CD4-positive, alpha-beta T cell treated with Interleukin-17A for 1 hour (primary cell): ENCODE data around the gene SLC30A2.

Experiments used
- DNase-seq: peaks from one replicate; pipeline ENCODE4 v3.0.0-alpha.2; 2020

SLC30A2 gene

DNA sequence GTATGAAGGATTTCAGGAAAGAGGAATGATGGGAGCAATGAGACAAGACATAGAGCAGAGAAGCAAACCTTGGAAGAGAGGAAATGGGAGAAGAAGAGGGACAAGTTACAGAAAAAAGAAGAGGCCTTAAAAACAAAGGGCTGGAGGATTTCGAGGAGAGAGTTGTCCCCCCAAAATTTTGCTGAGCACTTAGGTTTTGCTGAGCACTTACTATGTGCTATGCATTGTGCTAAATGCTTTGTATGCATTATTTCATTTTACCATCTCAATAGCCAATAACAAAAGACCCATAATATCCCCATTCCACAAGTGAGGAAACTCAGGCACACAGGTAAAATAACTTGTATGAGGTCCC lies 24.0 kb upstream of the SLC30A2 start:
- DNase-seq: no peak

DNA sequence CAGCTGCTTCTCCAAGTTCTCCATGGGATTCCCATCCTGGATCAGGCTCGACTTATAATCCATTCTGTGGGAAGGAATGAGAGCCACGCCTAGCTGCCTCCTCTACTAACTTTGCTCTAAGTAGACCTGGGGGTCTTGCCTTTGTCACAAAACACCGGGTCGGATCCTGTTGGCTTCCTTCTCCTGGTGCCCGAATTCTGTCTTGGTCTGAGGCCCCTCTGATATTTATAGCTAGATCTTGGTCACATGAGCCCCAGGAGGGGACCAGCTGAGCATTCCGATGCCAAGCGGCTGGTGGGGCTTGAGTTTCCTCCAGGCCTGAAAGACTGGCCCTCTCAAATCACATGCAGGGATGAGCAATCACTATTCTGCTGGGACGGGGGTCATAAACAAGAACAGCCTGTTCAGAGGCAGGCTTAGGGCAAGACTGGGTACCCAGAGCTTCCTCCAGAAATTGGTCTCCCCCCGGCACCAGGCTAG lies 21.6 kb upstream of the SLC30A2 start, which contains the start of gene TRIM63:
TRIM63 (minus strand) TSS at position 199 of the 480 bp plus-strand sequence; CDS start at position 63, 136 bp downstream.
- no peak for DNase-seq

DNA sequence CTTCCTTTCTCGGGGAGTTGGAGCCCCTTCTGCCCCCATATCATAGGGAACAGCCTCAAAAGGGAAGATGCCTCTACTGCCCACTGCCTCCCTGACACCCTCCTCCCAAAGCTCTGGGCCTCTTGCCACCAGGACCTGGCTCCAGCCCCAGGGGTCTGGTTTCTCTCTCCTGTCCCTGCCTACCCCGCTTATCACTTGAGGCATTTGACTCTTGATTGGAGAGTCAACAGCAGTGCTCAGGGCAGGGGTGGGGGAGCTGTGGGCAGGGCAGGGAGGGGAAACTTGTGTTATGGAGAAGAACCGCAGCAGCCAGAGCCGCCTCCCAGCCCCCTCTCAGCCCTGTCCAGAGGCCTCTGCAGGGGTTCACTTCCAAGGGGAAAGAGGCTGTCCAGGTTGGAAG lies 20.9 kb upstream of the SLC30A2 start:
- no peak for DNase-seq

DNA sequence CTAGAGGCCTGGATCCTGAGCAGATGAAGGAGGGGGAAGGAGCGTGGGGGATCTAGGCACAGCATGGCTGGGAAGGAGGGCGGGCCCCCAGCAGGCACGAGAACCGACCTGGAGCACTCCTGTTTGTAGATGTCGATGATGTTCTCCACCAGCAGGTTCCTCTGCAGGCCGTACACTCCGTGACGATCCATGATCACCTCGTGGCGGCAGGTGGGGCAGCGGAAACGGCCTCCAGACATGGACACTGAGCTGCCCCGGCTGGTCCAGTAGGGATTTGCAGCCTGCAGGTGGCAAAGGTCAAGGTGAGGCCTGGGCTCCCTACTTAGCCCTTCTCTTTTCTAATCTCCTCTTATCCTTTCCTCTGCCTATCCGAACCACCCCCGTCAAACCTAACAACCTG lies 20.2 kb upstream of the SLC30A2 start:
- no peak for DNase-seq

DNA sequence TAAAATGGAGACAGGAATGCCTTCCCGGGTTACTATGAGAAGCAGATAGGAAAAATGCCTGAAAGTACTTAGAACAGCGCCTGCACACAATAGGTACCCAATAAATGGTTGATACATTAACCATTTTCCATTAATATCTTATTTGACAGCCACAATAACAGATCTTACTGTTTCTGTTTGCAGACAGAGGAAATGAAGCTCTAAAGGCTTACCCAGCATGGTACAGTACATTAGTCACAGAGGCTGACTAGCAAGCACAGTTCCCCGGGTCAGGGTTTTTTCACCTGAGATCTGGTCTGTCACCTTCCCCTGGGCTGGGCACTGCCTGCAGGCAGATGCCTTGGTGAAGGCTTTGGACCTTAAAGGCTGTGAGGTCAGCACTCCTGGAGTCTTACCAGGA lies 18.6 kb upstream of the SLC30A2 start:
- DNase-seq: no peak

DNA sequence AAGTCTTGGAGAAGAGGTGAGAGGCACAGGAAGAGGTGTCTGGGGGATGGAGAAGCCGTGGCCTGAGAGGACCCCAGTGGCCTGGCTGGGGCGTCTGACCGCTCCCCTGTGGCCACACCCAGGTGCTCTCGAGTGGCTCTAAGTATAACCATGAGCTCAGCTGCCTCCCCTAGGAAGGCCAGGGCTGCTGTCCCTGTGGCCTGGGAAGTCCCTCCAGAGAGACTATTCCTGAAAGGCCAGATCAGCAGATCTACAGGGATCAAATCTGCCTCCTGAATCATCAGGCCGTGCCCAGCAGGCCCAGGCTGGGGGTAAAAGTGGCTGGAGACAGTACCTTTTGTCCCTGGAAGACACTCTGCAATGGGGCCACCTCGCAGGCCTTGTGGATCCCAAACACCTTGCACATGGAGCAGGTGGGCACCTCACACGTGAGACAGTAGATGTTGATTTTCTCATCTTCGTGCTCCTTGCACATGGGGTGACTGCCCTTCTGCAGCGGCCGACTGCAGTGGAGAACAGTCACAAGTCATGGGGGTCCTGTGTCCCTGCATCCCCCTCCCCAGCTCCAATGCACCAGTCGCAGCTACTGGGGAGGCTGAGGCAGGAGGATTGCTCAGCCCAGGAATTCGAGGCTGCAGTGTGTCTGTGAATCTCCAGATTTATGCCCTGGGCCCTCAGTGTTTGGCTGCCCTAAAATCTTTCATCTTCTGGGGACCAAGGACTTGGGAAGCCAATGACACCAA lies 15.1 kb upstream of the SLC30A2 start:
- DNase-seq: no peak

DNA sequence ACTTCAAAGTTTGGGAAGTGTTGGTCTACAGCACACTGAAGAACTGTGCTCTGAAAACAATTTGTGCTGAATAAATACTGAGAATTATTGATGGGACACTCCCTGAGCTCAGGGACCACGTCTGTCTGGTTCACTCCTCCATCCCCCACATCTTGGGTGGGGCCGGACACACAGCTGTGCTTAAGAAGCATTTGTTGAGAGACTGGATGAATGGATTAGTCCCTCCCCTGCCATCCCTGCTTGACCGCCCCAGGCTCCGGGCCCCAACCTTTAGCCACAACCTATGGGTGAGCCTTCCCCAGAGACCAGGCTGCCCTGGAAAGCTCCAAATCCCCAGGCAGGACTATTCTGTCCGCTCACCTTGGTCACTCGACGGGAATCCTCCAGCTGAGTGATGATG lies 14.0 kb upstream of the SLC30A2 start:
- DNase-seq: no peak

DNA sequence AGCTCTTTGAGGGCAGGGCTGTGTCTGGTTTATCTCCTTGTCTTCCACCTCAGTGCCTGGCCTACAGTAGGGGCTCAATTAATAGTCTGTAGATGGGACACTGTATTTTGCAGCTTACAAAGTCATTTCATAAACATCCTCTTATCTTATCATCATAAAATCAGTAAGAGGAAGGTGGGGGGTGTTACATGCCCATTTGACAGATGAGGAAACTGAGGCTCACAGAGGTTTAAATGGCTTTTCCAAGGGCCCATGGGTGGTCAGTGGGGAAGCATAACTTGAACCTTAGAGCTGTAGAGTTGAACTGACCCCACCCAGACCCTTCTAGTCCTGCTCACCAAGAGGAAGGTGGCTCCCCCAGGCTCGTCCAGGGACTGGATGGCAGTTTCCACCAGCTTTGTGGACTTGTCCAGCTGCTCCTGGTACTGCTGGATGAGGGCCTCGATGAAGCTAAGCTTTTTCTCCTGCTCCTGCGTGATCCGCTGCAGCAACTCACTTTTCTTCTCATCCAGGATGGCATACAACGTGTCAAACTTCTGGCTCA lies 12.2 kb upstream of the SLC30A2 start:
- no peak for DNase-seq

DNA sequence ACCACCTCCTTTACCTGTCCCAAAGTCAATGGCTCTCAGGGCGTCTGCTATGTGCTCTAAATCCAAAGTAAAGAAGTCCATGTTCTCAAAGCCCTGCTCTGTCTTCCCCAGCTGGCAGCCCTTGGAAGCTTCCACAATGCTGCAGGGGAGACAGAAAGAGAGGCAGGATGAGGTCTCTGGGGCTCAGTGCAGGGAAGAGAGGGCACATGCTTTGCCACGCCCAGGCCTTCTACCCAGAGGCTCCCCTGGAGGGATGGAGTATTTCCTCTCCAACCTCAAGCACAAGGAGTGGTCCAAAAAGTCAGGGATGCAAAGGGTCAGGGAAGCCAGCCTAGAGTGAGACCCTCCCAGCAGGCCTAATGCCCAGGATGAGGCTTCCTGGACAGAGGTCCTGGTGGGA lies 11.3 kb upstream of the SLC30A2 start:
- no peak for DNase-seq

DNA sequence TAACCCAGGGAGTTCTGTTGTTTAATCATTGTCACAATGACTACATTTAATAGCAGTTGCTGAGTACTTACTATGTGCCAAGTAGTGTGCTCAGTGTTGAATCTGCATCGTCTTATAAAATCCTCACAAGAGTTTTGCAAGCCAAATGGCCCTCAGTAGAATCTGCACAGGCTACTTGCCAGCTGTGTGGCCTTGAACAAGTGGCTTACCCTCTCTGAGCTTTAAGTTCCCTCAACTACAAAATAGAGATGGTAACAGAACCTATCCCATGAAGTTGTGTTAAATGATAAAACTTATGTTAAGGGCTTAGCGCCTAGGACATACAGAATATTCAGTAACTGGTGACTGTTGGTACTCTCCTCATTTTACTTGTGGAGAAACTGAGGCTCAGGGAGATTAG lies 9.1 kb upstream of the SLC30A2 start:
- DNase-seq: no peak

DNA sequence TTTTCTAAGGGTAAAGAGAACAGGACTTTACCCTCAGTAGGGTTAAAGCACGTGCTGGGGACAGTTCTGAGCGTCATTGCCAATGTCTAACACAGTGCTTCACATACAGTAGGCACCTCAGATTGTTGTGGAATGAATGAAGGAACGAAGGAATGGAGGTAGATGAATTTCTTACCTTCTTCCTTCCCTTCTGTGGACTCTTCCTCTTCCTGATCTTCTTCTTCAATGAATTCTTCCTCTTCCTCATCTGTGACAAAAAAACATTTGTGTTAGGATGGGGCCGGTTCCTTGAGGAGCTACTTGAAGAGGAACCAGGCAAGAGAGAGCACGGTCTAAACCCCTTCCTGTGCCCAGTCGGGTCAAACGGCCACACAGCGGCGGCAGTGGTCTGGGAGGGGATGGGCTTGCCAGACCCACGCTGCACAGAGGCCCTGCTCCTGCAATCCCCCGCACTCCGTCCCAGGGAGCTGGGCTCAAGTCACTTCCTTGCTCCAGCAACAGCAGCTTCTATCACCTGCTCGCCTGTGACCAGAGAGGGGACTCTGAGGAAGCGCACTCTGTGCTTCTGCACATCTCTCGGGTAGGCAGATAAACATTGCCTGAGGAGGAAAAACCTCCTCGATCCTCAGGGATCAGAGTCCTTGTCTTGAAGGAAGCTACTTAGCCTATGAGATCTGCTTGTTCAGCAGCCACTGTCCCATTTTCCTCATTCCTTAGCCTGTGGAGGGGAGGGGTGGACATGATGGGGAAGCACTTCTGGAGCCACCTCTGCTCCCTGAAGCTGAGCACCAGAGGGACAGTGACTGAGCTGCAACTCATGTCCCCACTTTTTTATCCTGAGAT lies 8.0 kb upstream of the SLC30A2 start:
- no peak for DNase-seq

DNA sequence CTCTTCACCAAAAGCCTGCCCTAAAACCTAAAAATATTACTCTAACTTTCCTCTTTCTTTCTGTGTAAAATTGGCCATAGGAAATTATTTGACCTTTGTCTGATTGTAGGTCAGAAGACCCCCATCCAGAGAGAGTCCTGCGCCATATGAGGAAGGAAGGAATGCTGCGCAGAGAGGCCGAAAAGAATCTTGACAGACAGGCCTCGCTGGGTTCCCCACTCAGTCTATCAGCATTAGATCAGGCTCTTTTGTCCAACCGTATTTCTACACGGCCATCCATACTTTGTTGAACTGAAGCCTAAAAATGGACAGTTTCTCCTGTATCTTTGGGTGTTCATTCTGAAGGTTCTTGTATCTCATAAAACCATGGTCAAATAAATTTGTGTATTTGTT lies 4.3 kb upstream of the SLC30A2 start:
- DNase-seq: no peak

DNA sequence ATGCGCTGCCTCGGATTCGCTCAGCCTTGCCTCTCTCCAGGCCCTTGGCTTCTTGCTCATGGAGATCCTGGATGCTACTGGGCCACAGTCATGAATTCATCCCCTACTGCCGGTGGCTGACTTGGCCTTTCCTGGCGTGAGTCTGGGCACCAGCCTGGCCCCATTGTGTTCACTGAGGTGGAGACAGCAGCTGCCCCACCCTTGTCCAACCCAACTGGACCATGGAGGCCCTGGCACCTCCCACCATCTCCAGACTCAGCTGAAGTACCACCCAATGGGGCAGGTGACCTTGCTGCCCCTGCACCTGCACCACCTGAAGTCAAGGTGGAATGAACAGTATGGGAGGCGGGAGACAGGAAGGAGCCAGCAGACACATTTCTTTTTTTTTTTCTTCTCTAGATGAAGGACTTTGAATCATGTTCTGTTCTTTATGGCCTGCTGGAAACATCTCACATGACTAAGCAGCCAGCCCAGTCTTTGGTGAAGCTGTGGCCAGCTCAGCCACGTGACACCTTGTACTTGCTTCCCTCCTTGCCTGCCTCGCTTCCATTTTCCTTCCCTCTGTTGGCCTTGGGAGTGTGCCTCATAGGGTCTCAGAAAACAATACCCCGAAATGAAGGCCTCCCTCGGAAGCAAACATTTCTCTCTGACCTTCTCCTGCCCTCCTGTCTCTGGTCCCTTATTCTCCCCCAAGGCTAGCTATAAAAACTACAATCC lies 3.8 kb upstream of the SLC30A2 start:
- no peak for DNase-seq

DNA sequence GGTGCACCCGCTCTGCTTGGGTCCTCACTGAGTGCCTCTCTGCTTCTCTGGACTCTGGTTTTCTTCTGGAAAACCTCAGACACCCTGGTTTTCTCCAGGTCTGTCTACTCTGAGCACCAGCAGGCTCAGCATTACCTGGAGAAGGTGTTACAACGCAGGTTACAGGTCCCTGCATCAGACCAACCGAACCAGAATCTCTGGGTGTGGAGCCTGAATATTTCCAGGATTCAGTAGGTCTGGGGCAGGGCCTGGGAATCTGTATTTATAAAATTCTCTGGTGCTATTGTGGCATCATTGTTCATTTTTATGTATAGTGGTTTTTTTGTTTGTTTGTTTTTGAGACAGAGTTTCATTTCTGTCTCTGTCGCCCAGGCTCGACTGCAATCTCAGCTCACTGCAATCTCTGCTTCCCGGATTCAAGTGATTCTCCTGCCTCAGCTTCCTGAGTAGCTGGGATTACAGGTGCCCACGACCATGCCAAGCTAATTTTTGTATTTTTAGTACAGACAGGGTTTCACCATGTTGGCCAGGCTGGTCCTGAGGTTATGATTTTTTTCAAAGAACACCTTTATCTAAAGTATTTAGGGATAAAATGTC lies 1.5 kb upstream of the SLC30A2 start:
- DNase-seq: no peak

DNA sequence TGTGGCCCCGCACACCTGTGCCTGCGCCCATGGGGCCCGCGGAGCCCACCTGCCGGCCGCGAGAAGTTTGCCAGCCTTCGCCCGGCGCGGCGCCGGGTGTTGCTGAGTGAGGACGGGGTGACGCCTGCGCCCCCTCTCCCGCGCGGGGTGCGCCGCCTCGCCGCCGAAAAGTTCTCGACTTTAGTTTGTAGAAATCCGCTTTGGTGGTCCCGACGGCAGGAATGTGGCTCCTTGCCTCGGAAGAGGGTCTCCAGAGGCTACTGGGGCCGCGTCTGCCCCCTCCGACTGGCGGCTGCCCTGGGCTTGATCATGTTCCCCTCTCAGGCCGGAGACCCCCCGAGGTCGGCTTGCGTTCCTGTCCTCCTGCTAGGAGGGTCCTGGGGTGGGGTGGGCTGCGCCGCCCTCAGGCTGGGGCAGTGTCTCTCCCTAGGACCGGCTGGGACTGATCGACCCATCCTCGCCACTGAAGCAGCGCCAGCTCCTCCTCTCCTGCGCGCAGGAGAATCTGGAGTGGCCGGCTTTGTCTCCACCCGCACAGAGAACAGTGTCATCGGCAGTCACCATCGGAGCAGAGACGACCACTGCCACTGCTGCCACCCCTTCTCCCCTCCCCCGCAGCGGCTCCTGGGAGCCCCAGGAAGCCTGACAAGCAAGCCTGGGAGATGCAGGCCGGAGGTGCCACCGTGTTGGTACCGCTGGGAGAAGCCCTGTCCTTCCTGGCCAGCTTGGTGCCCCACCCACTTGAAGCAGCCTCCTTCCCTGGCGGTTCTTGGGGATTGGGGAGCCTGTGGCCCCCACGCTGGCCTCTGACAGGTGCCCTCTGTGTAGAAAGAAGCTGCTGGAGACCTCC lies 553 bp upstream of the SLC30A2 start:
- no peak for DNase-seq

DNA sequence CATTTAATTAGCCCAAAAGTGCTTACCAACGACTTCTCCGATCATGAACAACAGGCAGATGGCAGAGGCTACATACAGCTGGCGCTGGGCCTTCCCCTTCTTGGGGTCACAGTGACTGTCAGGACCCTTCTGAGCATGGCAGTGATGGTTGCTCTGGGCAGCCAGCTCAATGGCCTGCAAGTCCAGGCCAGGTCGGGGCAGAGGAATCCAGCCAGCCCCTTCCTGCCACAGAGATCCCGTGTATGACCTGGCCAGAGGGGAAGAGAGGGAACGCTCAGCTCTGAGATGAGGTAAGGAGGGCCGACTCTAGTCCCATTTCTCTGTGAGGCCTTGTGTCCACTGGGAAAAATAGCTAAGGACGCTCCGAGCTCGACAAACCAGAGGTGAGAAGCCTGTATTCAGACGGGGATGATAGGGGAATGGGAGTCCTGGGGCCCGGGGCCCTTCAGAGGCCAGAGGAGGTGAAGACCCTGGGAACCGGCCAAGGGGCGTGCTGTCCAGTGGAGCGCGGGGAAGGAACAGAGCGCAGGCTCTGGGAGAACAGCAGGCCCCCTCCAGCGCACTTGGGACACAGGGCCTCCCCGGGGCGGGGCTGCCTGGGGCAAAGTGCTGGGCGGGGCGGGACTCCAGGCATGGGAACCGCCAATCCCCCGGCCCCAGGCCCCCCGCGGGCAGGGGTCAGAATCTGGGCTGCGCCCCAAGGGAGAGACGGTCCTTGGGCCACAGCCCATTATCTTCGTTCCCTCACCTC lies 772 bp downstream of the SLC30A2 start:
- no peak for DNase-seq

DNA sequence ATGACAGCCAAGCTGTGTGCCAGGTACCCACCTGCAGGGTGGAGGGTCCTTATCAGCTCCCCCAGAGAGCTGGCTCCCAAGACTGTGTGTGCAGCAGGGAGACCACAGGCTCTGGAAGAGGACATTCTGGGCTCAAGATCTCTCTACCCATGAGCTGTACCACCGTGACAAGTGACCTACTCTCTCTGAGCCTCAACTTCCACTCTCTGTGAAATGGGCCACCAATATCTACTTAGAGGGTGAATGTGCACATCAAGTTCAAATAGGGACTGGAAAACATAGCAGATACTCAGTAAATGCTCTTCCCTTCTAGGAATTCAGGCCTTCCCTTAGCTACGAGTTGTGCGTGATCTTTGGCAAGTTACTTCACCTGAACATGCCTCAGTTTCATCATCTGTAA lies 1.5 kb downstream of the SLC30A2 start:
- no peak for DNase-seq

DNA sequence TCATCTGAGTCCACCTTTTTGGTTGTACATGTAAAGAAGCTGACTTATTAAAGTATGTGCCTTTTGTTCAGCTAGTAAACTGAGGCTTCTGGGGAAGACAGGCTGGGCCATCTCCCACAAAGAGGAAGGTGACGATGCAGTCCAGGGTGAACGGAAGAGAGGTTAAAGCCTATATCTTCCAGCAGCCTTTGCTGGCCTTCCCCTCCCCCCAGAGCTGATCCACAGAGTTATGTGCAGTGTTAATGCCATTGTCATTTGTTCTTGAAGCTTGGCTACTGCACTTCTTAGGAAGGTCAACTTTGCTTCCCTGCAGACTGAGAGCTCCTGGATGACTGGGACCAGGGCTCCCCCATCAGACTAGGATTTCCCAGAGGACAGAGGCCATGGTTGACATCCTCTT lies 2.2 kb downstream of the SLC30A2 start:
- DNase-seq: no peak

DNA sequence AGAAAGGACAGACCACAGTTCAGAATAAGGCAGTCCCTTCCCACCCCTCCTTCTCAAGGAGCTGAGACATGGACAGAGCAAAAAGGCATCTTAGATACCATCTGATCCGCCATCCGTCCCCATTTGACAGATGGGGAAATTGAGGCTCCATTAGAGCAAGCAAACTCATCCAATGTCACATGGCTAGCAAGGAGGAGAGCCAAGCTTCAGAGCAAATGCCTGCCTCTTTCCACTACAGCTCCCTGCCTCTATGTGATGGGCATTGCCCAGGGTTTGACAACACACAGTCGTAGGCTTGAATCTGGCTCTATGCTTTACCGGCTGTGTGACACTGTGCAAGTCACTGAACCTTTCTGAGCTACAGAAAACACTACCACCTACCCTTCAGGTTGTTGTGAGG lies 3.9 kb downstream of the SLC30A2 start:
- DNase-seq: no peak

DNA sequence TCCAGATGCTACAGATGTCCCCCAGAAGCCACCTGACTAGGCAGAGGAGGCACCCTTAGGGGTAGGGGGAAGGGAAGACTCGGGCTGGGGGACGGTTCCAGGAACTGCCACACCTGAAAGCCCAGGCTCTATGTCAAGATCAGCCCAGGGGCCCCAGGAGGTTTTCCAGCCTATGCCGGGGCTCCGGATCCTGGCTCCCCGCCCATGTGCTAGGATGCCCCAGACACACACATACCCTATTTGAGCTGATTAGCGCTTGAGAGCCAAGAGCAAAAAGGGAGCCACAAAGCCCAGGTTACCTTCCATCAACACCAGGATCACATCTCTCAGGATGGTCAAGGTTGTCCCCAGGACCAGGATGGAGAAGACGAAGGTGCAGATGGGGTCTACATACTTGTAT lies 4.5 kb downstream of the SLC30A2 start:
- no peak for DNase-seq

DNA sequence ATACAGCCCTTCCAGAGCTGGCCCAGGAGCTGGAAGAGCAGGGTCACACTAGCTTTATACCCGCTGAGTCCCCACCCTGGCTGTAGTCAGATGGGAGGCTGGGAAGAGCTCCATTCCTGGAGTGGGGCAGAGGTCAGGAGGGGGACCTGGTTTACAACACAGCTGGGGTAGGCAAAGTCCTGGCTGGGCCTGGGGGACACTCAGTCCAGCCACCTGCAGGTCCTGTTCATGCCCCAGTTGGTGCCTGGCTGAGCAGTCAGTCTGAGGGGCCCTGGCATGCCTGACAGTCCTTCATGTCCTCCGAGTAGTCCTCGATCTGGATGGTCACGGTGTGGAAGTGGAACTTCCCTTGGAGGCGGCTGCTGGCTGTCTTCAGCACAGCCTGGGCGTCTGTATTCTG lies 7.0 kb downstream of the SLC30A2 start:
- no peak for DNase-seq
